Ishikawa (cell line): ENCODE results near the gene MACROD2.

Experiments used
- EP300 ChIP-seq: IDR thresholded peaks from 2 replicates; pipeline ENCODE4 v1.6.1; 2012; ENCODE audit warnings: borderline replicate concordance
- REST ChIP-seq: IDR thresholded peaks from 2 replicates; pipeline ENCODE4 v1.6.1; 2012; ENCODE audit warnings: low read depth, mild to moderate bottlenecking
- TAF1 ChIP-seq: IDR thresholded peaks from 2 replicates; pipeline ENCODE4 v1.6.1; 2012; ENCODE audit warnings: low read depth, mild to moderate bottlenecking
- TEAD4 ChIP-seq: IDR thresholded peaks from 2 replicates; pipeline ENCODE4 v1.6.1; 2012
- YY1 ChIP-seq: IDR thresholded peaks from 2 replicates; pipeline ENCODE4 v1.6.1; 2012; ENCODE audit warnings: low read depth

DNA sequence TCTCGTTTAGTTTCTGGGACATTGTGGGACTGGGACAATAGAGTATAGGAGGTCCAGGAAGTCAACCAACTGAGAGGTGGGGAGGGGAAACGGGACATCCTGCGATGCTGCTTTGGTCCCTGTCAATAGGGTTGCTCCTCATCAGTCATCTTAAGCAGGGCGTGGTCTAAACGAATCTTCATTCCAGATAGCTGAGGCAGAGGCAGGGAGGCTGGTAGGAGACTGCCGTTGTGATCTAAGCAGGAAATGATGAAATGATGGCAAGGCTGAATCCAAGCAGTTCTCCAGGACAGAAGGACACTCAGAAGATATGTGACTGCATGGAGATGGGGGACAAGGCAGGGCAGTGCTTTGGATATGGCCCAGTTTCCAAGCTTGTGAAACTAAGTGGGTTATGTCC lies 1624.5 kb downstream of the MACROD2 start:
- TF ChIP-seq YY1 (no peak), REST (no peak), TAF1 (no peak), TEAD4 (no peak), EP300 (no peak)
